IgD-negative memory B cell (primary cell): ENCODE measurements around the gene RASSF4. TPM values are rescaled to one million over a fixed set of nuclear protein-coding genes. Genes with fewer than 3 reads are reported as not detected.
A peak's percentile ranks its signal among the peaks of the same experiment; 100 is the strongest.
"Not testable (repeated sequence)": the region's sequence is repeated elsewhere in the genome, so short reads cannot be mapped to it uniquely, and the experiment has no call there.

Source experiments
- H3K27ac Mint-ChIP-seq, 3 donors: one replicate each; pipeline ENCODE4 v1.8.0; 2020 to 2022; ENCODE audit warnings: mild to moderate bottlenecking in 3 of 3, mixed read lengths in 3 of 3, moderate library complexity in 1 of 3
- H3K27me3 Mint-ChIP-seq: one replicate; pipeline ENCODE4 v1.8.0; 2021; ENCODE audit warnings: mixed read lengths
- H3K36me3 Mint-ChIP-seq: one replicate; pipeline ENCODE4 v1.8.0; 2020; ENCODE audit warnings: mild to moderate bottlenecking, mixed read lengths
- H3K4me1 Mint-ChIP-seq, 3 donors: one replicate each; pipeline ENCODE4 v1.8.0; 2020 to 2022; ENCODE audit warnings: mixed read lengths in 3 of 3, mild to moderate bottlenecking in 1 of 3
- H3K4me3 Mint-ChIP-seq, 4 donors: one replicate each; pipeline ENCODE4 v1.8.0; 2020 to 2022; ENCODE audit warnings: mild to moderate bottlenecking in 4 of 4, mixed read lengths in 4 of 4, moderate library complexity in 3 of 4
- H3K9me3 Mint-ChIP-seq, 3 donors: one replicate each; pipeline ENCODE4 v1.8.0; 2020 to 2021; ENCODE audit warnings: mixed read lengths in 3 of 3, mild to moderate bottlenecking in 1 of 3
- polyA plus RNA-seq: library from polyadenylated mRNA; unstranded; fragments of 300-500 nt; fragmentation: Illumina TruSeq; gene quantifications from one replicate; pipeline ENCODE4 v1.2.3, GENCODE V29; 2021

Gene RASSF4
- polyA plus RNA-seq, 1 donor from 2014 or later: 0.69 TPM

- Mint-ChIP-seq H3K9me3 (peaks cover 0 to 2% (median 2%) of the 10 kb centered on the region in 3 donors), H3K4me1 (peaks cover 15 to 24% (median 18%) of the 10 kb centered on the region in 3 donors), H3K36me3 (no peaks in the 10 kb centered on the region), H3K4me3 (peak overlapping the region in 1 of 4 donors; percentile 80), H3K27ac (peak overlapping the region in 1 of 3 donors; percentile 26), H3K27me3 (peaks cover 2% of the 10 kb centered on the region)
These were observed 38.6 kb downstream of the RASSF4 start for GRCh38 chr10:44998146-44998631.

GRCh38 chr10:45000138-45000751 lies 40.6 kb downstream of the RASSF4 start:
- Mint-ChIP-seq H3K9me3 (peaks cover 5 to 11% (median 9%) of the 10 kb centered on the region in 3 donors), H3K36me3 (peaks cover 6% of the 10 kb centered on the region), H3K27ac (peak overlapping the region; percentile 63 to 90 (median 87)), H3K4me3 (peak overlapping the region; percentile 87 to 96 (median 94)), H3K27me3 (no peaks in the 10 kb centered on the region), H3K4me1 (peaks cover 15 to 24% (median 20%) of the 10 kb centered on the region in 3 donors)

- peaks cover 7% of the 10 kb centered on the region for H3K36me3 Mint-ChIP-seq
- peaks cover 5 to 11% (median 9%) of the 10 kb centered on the region in 3 donors for H3K9me3 Mint-ChIP-seq
- H3K4me3 Mint-ChIP-seq: peak within 1 kb of the TSS; percentile 87 to 96 (median 94)
- peak within 1 kb of the TSS; percentile 68 to 90 (median 87) for H3K27ac Mint-ChIP-seq
- no peaks in the 10 kb centered on the region for H3K27me3 Mint-ChIP-seq
- peaks cover 15 to 24% (median 20%) of the 10 kb centered on the region in 3 donors for H3K4me1 Mint-ChIP-seq
These were observed 41.3 kb downstream of the RASSF4 start, which contains the start of gene ZNF22 for GRCh38 chr10:45000752-45001380. ZNF22 (plus strand) TSS chr10:45000923; CDS start chr10:45003369, 2,446 bp downstream.

GRCh38 chr10:45001381-45002148 lies 42.0 kb downstream of the RASSF4 start:
- H3K4me1 Mint-ChIP-seq: peaks cover 15 to 24% (median 20%) of the 10 kb centered on the region in 3 donors
- H3K27me3 Mint-ChIP-seq: no peaks in the 10 kb centered on the region
- peak overlapping the region; percentile 84 to 96 (median 92) for H3K4me3 Mint-ChIP-seq
- H3K27ac Mint-ChIP-seq: peak overlapping the region; percentile 68 to 89 (median 87)
- peaks cover 7% of the 10 kb centered on the region for H3K36me3 Mint-ChIP-seq
- H3K9me3 Mint-ChIP-seq: peaks cover 5 to 11% (median 9%) of the 10 kb centered on the region in 3 donors

- Mint-ChIP-seq H3K27ac (no peak overlapping the region), H3K4me1 (peaks cover 15 to 24% (median 20%) of the 10 kb centered on the region in 3 donors), H3K9me3 (peaks cover 5 to 9% (median 9%) of the 10 kb centered on the region in 3 donors), H3K36me3 (peaks cover 7% of the 10 kb centered on the region), H3K27me3 (no peaks in the 10 kb centered on the region), H3K4me3 (no peak overlapping the region)
These were observed 43.9 kb downstream of the RASSF4 start for GRCh38 chr10:45003432-45004000.

- peaks cover 5 to 9% (median 9%) of the 10 kb centered on the region in 3 donors for H3K9me3 Mint-ChIP-seq
- no peak overlapping the region for H3K4me3 Mint-ChIP-seq
- H3K36me3 Mint-ChIP-seq: peaks cover 7% of the 10 kb centered on the region
- H3K27ac Mint-ChIP-seq: no peak overlapping the region
- H3K4me1 Mint-ChIP-seq: peaks cover 15 to 24% (median 20%) of the 10 kb centered on the region in 3 donors
- H3K27me3 Mint-ChIP-seq: no peaks in the 10 kb centered on the region
These were observed 45.1 kb downstream of the RASSF4 start for GRCh38 chr10:45004661-45005060.

GRCh38 chr10:45005284-45005683 lies 45.7 kb downstream of the RASSF4 start:
- Mint-ChIP-seq H3K27me3 (no peaks in the 10 kb centered on the region), H3K27ac (no peak overlapping the region), H3K36me3 (peaks cover 7% of the 10 kb centered on the region), H3K9me3 (peaks cover 5 to 9% (median 9%) of the 10 kb centered on the region in 3 donors), H3K4me1 (peaks cover 10 to 20% (median 13%) of the 10 kb centered on the region in 3 donors), H3K4me3 (no peak overlapping the region)

GRCh38 chr10:45006276-45007030 lies 46.9 kb downstream of the RASSF4 start:
- Mint-ChIP-seq H3K4me3 (no peak overlapping the region), H3K27ac (peak overlapping the region in 1 of 3 donors; percentile 64), H3K4me1 (peaks cover 8 to 12% (median 9%) of the 10 kb centered on the region in 3 donors), H3K27me3 (no peaks in the 10 kb centered on the region), H3K36me3 (peaks cover 7% of the 10 kb centered on the region), H3K9me3 (peaks cover 5 to 9% (median 9%) of the 10 kb centered on the region in 3 donors)

- Mint-ChIP-seq H3K36me3 (peaks cover 7% of the 10 kb centered on the region), H3K9me3 (peaks cover 3 to 9% (median 3%) of the 10 kb centered on the region in 3 donors), H3K27me3 (no peaks in the 10 kb centered on the region), H3K4me1 (peaks cover 0 to 2% (median 0%) of the 10 kb centered on the region in 3 donors), H3K4me3 (no peak overlapping the region), H3K27ac (no peak overlapping the region)
These were observed 49.0 kb downstream of the RASSF4 start for GRCh38 chr10:45008524-45009161.

GRCh38 chr10:45014557-45014956 lies 55.0 kb downstream of the RASSF4 start:
- H3K4me1 Mint-ChIP-seq, H3K4me3 Mint-ChIP-seq, H3K36me3 Mint-ChIP-seq, H3K9me3 Mint-ChIP-seq, H3K27me3 Mint-ChIP-seq, H3K27ac Mint-ChIP-seq: not testable (repeated sequence)

- peaks cover 0 to 1% (median 0%) of the 10 kb centered on the region in 3 donors for H3K9me3 Mint-ChIP-seq
- H3K4me1 Mint-ChIP-seq: no peaks in the 10 kb centered on the region
- no peak overlapping the region for H3K27ac Mint-ChIP-seq
- no peaks in the 10 kb centered on the region for H3K36me3 Mint-ChIP-seq
- no peak overlapping the region for H3K4me3 Mint-ChIP-seq
- peaks cover 5% of the 10 kb centered on the region for H3K27me3 Mint-ChIP-seq
These were observed 56.0 kb downstream of the RASSF4 start for GRCh38 chr10:45015590-45015989.

GRCh38 chr10:45023426-45023825 lies 63.8 kb downstream of the RASSF4 start:
- peaks cover 4 to 16% (median 10%) of the 10 kb centered on the region in 3 donors for H3K9me3 Mint-ChIP-seq
- no peak overlapping the region for H3K4me3 Mint-ChIP-seq
- H3K27me3 Mint-ChIP-seq: peaks cover 2% of the 10 kb centered on the region
- no peak overlapping the region for H3K27ac Mint-ChIP-seq
- peaks cover 0 to 1% (median 0%) of the 10 kb centered on the region in 3 donors for H3K4me1 Mint-ChIP-seq
- peaks cover 3% of the 10 kb centered on the region for H3K36me3 Mint-ChIP-seq

GRCh38 chr10:45034301-45034700 lies 74.7 kb downstream of the RASSF4 start:
- Mint-ChIP-seq H3K4me1 (no peaks in the 10 kb centered on the region), H3K36me3 (peaks cover 1% of the 10 kb centered on the region), H3K9me3 (peaks cover 2 to 8% (median 3%) of the 10 kb centered on the region in 3 donors), H3K4me3 (no peak overlapping the region), H3K27ac (no peak overlapping the region), H3K27me3 (peaks cover 2% of the 10 kb centered on the region)
